NCI-H82 (cell line): Measurements from ENCODE around the gene IMMP2L.
"Not testable (repeated sequence)": the region's sequence is repeated elsewhere in the genome, so short reads cannot be mapped to it uniquely, and the experiment has no call there.

Source experiments
- DNase-seq: peaks from one replicate; lab custom pipeline; 2025; lab: John Stamatoyannopoulos, UW

Gene IMMP2L

DNA sequence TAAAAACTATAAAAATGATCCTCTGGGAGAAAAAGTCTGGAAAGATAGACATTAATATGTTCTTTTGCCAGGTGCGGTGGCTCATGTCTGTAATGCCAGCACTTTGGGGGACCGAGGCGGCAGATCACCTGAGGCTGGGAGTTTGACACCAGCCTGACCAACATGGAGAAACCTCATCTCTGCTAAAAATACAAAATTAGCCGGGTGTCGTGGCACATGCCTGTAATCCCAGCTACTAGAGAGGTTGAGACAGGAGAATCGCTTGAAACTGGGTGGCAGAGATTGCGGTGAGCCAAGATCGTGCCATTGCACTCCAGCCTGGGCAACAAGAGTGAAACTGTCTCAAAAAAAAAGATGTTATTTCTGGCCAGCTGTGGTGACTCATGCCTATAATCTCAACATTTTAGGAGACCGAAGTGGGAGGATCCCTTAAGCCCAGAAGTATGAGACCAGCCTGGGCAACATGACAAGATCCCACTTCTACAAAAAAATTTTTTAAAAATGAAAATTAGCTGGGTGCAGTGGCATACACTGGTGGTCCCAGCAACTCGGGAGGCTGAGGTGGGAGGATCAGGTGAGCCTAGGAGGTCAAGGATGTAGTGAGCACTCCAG lies 573.3 kb downstream of the IMMP2L start:
- DNase-seq = no peak

GRCh38 chr7:110988348-110988747 lies 573.9 kb downstream of the IMMP2L start:
- DNase-seq = no peak

GRCh38 chr7:110987127-110987693 lies 575.1 kb downstream of the IMMP2L start:
- DNase-seq = no peak

DNA sequence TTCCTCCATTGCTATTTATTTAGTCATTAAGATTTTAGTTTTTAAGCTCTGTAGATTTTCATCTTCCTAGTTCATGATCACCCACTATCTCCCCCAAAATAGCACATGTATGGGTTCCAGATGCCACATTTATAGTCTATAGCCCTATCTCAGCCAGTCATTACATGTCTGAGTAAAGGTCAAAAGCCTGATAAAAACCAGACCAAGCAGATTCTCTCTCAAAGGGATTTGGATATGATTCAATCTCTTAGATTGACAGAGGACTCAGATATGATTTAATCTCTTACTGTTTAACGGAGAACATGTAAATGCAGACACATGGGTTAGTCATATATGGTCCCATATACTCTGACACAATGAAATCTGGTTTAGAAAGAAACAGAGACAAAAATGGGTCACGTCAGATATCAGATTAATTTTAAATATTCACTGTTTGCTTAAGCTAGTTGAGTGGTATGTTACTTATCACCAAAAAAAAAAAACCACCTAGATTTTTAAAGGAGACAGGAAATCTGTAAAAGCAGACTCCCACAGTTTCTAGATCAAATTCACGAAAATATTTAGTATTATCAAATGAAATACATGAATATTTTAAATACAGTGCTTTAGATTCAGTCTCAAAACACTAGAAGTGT lies 578.4 kb downstream of the IMMP2L start:
- no peak for DNase-seq

DNA sequence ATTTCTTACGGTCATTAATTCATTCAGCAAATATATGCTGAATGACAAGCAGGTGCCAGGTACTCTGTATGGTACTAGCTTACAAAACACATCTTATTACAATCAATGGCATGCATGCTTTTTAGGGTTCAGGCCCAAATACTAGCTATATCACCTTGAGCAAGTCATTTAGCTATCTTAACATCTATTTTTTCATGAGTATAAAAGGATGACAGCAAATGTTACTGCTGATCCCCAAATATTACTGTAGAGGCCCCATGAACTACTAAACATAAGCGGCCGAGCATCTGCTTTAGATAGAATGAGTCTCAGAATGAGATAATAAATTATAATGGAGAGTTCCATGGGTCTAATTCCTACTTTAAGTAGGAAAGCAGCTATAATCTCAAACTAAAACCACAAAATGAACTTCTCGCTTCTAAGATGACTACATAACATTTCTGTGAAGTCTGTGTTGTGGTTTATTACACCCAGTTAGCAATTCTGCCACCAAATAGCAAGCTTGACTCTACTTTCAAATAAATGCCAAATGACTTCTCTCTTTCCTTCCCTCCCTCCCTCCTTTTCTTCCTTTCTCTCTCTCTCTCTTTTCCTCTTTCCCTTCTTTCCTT lies 585.1 kb downstream of the IMMP2L start:
- no peak for DNase-seq

DNA sequence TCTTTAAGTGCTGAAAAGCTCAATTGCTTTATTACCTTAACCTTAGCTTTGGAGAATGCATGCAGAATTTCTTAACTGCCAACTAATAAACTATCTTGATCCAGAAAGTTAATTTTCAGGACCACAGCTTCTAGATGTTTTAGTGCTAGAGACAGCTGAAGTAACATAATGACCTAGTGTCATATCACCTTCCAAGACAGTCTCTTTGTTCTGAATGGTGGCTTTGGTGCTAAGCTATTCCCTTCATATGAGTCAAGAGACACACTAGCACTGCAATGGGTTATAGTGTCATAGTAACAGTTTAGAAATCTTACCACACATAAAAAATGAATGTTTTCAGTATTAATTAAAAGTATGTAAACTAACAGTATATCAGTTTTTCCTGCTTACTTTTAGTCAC lies 586.8 kb downstream of the IMMP2L start:
- DNase-seq = no peak

- DNase-seq = no peak
Observed at GRCh38 chr7:110974441-110974840, 587.9 kb downstream of the IMMP2L start.

GRCh38 chr7:110973196-110973990 lies 588.9 kb downstream of the IMMP2L start:
- no peak for DNase-seq

DNA sequence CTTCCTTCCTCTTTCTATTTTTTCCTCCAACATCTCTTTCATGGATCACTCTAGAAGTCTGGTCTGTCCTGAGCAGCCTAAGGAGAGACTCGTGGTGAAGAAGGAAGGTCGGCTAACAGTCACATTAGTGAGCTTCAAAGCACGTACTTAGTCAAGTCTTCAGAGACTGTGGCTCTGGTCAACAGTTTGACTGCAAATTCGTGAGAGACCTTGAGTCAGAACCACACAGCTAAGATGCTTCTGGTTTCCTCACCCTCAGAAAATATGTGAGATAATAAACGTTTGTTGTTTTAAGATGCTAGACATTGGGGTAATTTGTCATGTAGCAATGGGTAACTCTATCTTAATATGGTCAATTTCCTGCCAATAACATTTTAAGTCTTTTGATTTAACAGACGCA lies 597.5 kb downstream of the IMMP2L start:
- DNase-seq = no peak

DNA sequence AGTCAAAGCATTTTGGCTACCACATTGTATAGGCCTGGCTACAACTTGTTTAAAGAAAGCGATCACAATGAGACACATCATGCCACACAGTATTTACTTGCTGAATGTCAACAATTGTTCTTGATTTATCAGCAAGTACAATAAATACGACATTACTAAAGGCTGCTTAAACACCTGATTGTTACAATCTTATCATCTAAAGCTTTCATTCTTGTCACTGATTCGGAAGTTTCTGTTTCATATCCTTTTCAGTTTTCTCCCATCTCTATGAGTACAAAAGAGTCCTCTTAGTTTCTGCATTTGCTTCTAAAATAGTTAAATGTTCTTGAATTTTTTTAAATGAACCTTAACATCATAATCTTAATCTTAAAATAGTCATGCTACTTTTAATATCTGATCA lies 599.5 kb downstream of the IMMP2L start:
- no peak for DNase-seq

DNA sequence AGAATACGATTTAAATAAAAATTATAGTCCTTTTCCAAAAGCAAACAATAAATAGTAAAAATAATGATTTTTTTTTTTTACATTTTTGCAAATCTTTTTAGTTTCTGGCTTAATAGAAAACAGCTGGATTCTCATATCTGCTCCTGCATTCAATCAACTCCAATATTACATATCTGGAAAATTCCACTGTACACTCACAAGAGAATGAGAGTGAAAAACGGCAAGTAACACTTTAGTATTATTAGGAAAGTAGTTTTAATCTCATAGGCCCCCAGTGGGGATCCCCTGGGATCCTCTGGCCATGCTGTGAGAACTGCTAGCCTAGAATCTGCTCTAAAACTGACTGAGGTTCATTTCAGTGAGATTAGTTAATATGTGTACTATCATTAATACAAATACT lies 599.9 kb downstream of the IMMP2L start:
- no peak for DNase-seq

- no peak for DNase-seq
Observed at GRCh38 chr7:110960811-110961210, 601.5 kb downstream of the IMMP2L start.

DNA sequence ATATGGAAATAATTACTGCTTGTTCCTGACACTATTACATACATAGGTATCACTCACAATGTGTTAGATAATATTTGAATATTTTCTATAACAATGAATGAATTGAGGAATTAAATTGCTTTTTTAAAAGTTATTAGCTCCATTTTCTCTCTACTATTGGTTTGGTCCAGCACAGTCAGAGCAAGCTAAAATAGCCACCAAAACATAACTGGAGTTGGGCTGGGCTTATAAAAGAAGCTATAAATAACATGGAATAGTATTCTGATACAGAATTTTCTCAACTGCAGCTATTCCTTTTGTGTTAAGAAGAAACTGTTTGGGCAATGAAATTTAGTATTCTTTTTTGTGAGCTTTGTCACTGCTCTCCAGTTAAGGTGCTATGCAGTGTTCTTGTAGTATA lies 614.0 kb downstream of the IMMP2L start:
- no peak for DNase-seq

GRCh38 chr7:110947408-110947807 lies 614.9 kb downstream of the IMMP2L start:
- no peak for DNase-seq

- peak; percentile 57 for DNase-seq
Observed at GRCh38 chr7:110944966-110945644, 617.2 kb downstream of the IMMP2L start.

DNA sequence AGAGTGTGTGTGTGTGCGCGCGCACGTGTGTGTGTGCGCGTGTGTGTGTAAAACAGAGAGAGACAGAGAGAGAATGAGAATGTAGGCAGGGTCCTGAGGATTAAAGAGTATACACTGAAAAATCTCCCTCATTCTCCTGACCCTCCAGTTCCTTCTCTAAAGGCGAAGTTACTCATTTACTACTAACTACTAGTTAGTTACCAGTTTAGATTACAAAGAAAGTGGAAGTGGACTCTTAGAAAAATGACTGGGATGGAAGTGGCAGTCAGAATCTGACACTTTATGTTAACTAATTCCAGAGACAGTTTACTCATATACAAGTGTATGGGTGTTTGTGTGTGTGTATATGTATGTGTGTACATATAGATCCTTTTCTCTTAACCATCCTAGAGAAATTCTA lies 617.8 kb downstream of the IMMP2L start:
- no peak for DNase-seq

DNA sequence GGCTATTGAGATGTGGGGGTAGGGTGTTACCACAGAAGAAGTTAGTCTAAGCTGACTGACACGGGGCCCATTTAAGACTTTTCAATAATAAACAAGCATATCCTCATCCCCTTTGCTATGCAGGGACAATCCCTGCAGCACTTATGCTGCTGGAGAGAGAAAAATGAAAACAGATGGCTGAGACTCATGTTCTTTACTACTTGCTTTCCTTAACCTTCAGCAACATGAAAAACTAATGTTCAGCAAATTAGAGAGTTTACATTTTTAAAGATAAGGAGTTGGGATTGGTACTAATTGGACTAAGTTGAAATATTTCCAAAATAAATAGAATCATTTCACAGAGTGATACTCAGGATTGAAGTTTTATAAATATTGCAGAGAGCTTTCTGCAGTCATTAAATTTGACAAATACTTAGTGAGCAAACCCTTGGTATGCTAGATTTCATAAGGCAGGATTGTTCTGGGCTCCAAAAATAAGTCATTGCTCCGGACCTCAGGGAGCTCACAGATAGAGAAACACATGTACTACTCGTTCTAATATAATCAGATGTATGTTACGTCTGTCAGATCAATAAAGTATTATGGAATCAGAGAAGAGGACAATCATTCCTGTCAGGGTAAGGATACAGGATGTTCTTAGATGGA lies 618.5 kb downstream of the IMMP2L start:
- DNase-seq = peak; percentile 53

DNA sequence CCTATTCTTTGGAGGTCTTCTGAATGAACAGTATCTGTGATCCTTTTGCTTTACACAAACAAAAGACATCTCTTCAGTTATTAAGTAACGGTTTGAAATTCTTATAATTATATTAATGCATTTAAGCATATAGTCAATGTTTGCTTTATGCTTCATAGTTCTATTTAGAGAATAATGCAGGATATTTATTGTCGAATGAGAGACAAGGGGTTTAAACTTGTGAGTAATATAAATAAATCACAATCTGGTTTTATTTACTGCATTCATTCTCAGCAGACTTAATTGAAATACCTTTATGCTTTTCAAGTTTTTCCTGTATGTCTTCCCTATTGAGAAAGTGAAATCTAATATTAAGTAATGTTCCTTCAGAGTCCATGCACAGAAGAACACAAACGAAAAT lies 620.9 kb downstream of the IMMP2L start:
- no peak for DNase-seq

- no peak for DNase-seq
Observed at GRCh38 chr7:110940756-110941155, 621.5 kb downstream of the IMMP2L start.

DNA sequence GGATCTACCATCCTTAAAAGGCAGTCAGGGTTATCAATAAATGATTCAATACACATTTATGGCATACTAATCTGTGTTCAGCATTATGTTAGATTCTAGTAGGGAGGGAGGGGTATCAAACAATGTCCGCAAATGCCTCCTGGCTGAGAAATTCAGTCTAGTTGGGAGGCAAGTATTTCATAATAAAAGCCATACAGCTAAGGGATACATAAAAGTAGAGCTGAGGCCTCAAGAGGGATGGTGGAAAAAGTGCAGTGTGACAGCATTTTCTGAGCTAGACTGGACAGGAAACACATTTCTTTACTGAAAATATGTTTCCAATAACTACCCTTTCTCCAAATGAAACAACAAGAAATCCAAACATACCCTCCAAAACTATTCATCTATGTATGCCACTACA lies 624.1 kb downstream of the IMMP2L start:
- no peak for DNase-seq

DNA sequence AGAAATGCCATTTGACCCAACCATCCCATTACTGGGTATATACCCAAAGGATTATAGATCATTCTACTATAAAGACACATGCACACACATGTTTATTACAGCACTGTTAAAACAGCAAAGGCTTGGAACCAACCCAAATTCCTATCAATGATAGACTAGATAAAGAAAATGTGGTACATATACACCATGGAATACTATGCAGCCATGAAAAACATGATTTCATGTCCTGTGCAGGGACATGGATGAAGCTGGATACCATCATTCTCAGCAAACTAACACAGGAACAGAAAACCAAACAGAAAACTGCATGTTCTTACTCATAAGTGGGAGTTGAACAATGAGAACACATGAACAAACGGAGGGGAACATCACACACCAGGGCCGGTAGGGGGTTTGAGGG lies 625.6 kb downstream of the IMMP2L start:
- not testable (repeated sequence) for DNase-seq
